SK-MEL-5 (cell line): ENCODE data around the gene KCNAB2. TPM values are rescaled to one million over a fixed set of nuclear protein-coding genes. Genes with fewer than 3 reads are reported as not detected.

Experiments used
- DNase-seq: peaks from one replicate; pipeline ENCODE4 v3.0.0-alpha.2; 2016; ENCODE audit warnings: low read depth, low spot score
- in situ Hi-C: cut with HindIII; loops from 2 replicates; pipeline ENCODE4 v1.10.0; 2016; ENCODE audit warnings: low sequenced_read_pairs, high pct_unique_total_duplicates, low pct_unique_long_range_greater_than_20kb
- total RNA-seq: library from RNA; depleted of rRNA; stranded (reverse); fragments of >200 nt; shearing (Covaris generic); gene quantifications from 2 replicates; pipeline ENCODE4 v1.2.3, GENCODE V29; 2014

KCNAB2 gene
- total RNA-seq, 1 experiment from 2014 or later: 70.3 TPM

- in situ Hi-C loops: no loop called here
- DNase-seq: no peak
These were observed 52.1 kb downstream of the KCNAB2 start for GRCh38 chr1:6097824-6098223.

- in situ Hi-C loops: no loop called here
- DNase-seq: no peak
These were observed 52.9 kb downstream of the KCNAB2 start for GRCh38 chr1:6098303-6099215.

GRCh38 chr1:6099297-6099696 lies 53.6 kb downstream of the KCNAB2 start:
- no peak for DNase-seq
- in situ Hi-C loops: no loop called here

- in situ Hi-C loops: no loop called here
- DNase-seq: no peak
These were observed 54.4 kb downstream of the KCNAB2 start for GRCh38 chr1:6099787-6100765.

GRCh38 chr1:6100861-6101783 lies 55.4 kb downstream of the KCNAB2 start:
- DNase-seq: no peak
- in situ Hi-C loops: no loop called here

- in situ Hi-C loops: no loop called here
These were observed 56.3 kb downstream of the KCNAB2 start for GRCh38 chr1:6101826-6102531.

GRCh38 chr1:6102532-6102845 lies 56.8 kb downstream of the KCNAB2 start:
- DNase-seq: no peak
- in situ Hi-C loops: no loop called here

More at GRCh38 chr1:6101826-6102531, 56.3 kb downstream of the KCNAB2 start:
- DNase-seq: no peak

GRCh38 chr1:6103111-6103853 lies 57.6 kb downstream of the KCNAB2 start:
- no peak for DNase-seq
- in situ Hi-C loops: no loop called here

- no peak for DNase-seq
- in situ Hi-C loops: no loop called here
These were observed 58.3 kb downstream of the KCNAB2 start for GRCh38 chr1:6103854-6104530.

GRCh38 chr1:6104631-6105030 lies 58.9 kb downstream of the KCNAB2 start:
- in situ Hi-C loops: no loop called here
- DNase-seq: no peak

GRCh38 chr1:6105218-6105679 lies 59.6 kb downstream of the KCNAB2 start:
- no peak for DNase-seq
- in situ Hi-C loops: no loop called here

GRCh38 chr1:6105763-6106162 lies 60.1 kb downstream of the KCNAB2 start:
- DNase-seq: no peak
- in situ Hi-C loops: no loop called here

GRCh38 chr1:6106321-6106731 lies 60.6 kb downstream of the KCNAB2 start:
- DNase-seq: no peak
- in situ Hi-C loops: no loop called here

- in situ Hi-C loops: no loop called here
- DNase-seq: no peak
These were observed 61.3 kb downstream of the KCNAB2 start for GRCh38 chr1:6106977-6107376.

- DNase-seq: no peak
- in situ Hi-C loops: no loop called here
These were observed 62.0 kb downstream of the KCNAB2 start for GRCh38 chr1:6107409-6108356.
